ENCODE results near the gene CCDC148. TPM values are rescaled to one million over a fixed set of nuclear protein-coding genes. Genes with fewer than 3 reads are reported as not detected.
"Not testable (repeated sequence)": the region's sequence is repeated elsewhere in the genome, so short reads cannot be mapped to it uniquely, and the experiment has no call there.

CCDC148 gene
- total RNA-seq, 2 experiments from 2014 or later = 0.29 TPM; not detected in 1

DNA sequence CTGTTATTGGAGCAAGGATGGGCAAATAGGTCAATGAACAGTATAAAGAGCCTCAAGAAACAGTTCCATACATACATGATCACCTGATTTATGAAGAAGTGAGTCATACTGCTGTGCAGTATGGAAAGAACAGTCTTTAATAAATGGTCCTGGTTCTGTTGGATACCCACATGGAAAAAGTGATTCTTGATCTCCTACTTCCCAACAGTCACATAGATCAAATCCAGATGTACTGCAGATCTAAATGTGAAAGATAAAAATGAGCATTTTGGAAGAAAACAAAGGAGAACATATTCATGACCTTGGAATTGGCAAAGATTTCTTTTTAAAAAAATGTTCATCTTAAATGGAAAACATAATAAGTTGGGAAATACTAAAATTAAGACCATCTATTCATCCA, 75.8 kb downstream of the CCDC148 start:
- ChIA-PET CTCF (interaction anchor here (0.6 kb wide), 1 partner anchor 50 kb away, joined by 3 read pairs; no protein-coding TSS in a partner anchor), POLR2A (no interaction called here)
- Mint-ChIP-seq H3K27ac (no peak overlapping the region), H3K27me3 (peaks cover 3% of the 10 kb centered on the region), H3K36me3 (no peaks in the 10 kb centered on the region), H3K4me3 (no peak overlapping the region), H3K9me3 (no peaks in the 10 kb centered on the region), H3K4me1 (ENCODE audit: low read depth) (no peaks in the 10 kb centered on the region)
- DNase-seq = no peak
- intact Hi-C loops (cut with micrococcal nuclease) = no loop called here

DNA sequence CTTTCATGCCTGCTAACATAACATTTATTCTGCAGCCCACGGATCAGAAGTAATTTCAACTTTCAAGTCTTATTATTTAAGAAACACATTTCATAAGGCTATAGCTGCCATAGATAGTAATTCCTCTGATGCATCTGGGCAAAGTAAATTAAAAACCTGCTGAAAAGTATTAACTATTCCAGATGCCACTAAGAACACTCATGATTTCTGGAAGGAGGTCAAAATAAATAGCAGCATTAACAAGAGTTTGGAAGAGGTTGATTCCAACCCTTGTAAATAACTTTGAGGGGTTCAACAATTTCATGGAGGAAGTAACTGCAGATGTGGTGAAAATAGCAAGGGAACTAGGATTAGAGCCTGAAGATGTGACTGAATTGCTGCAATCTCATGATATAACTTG, 77.6 kb downstream of the CCDC148 start:
- H3K36me3 Mint-ChIP-seq = no peaks in the 10 kb centered on the region
- CTCF ChIA-PET = no interaction called here
- H3K4me3 Mint-ChIP-seq = no peak overlapping the region
- POLR2A ChIA-PET = no interaction called here
- H3K27ac Mint-ChIP-seq = no peak overlapping the region
- intact Hi-C loops (cut with micrococcal nuclease) = no loop called here
- H3K27me3 Mint-ChIP-seq = peaks cover 3% of the 10 kb centered on the region
- no peaks in the 10 kb centered on the region for H3K9me3 Mint-ChIP-seq
- no peak for DNase-seq
- no peaks in the 10 kb centered on the region for H3K4me1 Mint-ChIP-seq (ENCODE audit: low read depth)

DNA sequence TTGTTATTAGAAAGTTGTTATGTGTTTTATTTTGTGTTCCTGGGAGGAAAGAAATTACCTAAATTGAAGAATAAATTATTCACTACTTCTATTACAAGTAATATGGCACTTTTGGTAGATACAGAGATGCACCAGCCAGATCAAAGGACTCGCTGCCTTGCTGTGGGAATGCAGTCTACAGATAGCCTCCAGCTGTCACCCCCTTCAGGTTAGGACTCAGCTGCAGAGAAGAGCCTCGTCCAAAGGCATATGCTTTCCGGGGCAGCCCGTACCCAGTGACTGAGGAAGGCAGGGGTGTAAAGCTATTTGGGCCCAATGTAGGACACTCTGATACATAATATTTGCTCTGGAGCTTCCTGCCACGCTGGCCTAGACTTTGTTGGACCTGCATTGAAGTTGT, 90.2 kb downstream of the CCDC148 start:
- H3K36me3 Mint-ChIP-seq = no peaks in the 10 kb centered on the region
- no peaks in the 10 kb centered on the region for H3K4me1 Mint-ChIP-seq (ENCODE audit: low read depth)
- ChIA-PET POLR2A (no interaction called here), CTCF (no interaction called here)
- H3K4me3 Mint-ChIP-seq = no peak overlapping the region
- DNase-seq = no peak
- intact Hi-C loops (cut with micrococcal nuclease) = no loop called here
- peaks cover 10% of the 10 kb centered on the region for H3K9me3 Mint-ChIP-seq
- H3K27me3 Mint-ChIP-seq = no peaks in the 10 kb centered on the region
- no peak overlapping the region for H3K27ac Mint-ChIP-seq

DNA sequence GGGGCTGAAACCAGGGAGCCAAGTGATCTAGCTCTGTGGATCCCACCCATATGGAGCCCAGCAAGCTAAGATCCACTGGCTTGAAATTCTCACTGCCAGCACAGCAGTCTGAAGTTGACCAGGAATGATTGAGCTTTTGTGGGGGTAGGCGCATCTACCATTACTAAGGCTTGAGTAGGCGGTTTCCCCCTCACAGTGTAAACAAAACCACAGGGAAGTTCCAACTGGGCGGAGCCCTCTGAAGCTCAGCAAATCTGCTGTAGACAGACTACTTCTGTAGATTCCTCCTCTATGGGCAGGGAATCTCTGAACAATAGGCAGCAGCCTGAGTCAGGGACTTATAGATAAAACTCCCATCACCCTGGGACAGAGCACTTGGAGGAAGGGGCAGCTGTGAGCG, 96.7 kb downstream of the CCDC148 start:
- POLR2A ChIA-PET = no interaction called here
- Mint-ChIP-seq H3K4me1 (ENCODE audit: low read depth) (no peaks in the 10 kb centered on the region), H3K36me3 (no peaks in the 10 kb centered on the region), H3K4me3 (no peak overlapping the region), H3K27ac (no peak overlapping the region), H3K27me3 (peaks cover 2% of the 10 kb centered on the region), H3K9me3 (peaks cover 9% of the 10 kb centered on the region)
- CTCF ChIA-PET = no interaction called here
- intact Hi-C loops (cut with micrococcal nuclease) = no loop called here
- peak; percentile 21 for DNase-seq

DNA sequence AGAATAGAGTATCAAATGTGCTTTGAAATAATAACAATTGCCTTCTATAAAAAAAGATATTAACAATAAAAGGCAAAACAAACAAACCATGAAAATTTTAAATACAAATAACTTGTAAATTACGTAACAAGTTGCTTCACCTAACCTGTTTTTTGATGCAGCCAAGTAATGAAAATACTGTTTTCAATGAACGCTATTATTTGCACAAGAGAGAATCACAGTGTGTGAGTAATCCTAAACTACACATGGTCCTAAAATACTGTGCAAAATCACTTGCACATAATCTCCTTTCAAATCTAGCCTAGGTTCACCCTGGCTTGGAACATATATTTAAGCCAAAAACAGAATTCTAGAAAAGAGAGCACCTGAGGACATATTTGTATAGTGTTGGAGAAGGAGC, 98.9 kb downstream of the CCDC148 start:
- H3K27ac Mint-ChIP-seq = no peak overlapping the region
- no peak for DNase-seq
- ChIA-PET POLR2A (no interaction called here), CTCF (no interaction called here)
- H3K9me3 Mint-ChIP-seq = peaks cover 4% of the 10 kb centered on the region
- no peaks in the 10 kb centered on the region for H3K4me1 Mint-ChIP-seq (ENCODE audit: low read depth)
- no peak overlapping the region for H3K4me3 Mint-ChIP-seq
- peaks cover 2% of the 10 kb centered on the region for H3K27me3 Mint-ChIP-seq
- H3K36me3 Mint-ChIP-seq = no peaks in the 10 kb centered on the region
- intact Hi-C loops (cut with micrococcal nuclease) = no loop called here

DNA sequence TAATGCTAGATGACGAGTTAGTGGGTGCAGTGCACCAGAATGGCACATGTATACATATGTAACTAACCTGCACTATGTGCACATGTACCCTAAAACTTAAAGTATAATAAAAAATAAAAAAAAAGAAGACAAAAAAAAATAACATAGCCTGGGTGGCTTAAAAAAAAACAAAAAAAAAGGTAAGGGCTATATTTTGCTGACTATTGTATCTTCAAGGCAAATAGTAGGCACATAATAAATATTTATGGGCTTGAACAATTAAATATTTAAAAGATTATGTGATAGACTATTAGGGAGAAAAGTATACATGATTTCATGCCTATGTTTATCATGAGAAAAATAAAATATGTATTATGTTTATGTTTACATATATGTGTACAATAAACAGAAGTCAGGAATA, 99.4 kb downstream of the CCDC148 start:
- CTCF ChIA-PET = no interaction called here
- peaks cover 4% of the 10 kb centered on the region for H3K9me3 Mint-ChIP-seq
- no peaks in the 10 kb centered on the region for H3K36me3 Mint-ChIP-seq
- intact Hi-C loops (cut with micrococcal nuclease) = no loop called here
- no peak for DNase-seq
- no peak overlapping the region for H3K27ac Mint-ChIP-seq
- H3K4me1 Mint-ChIP-seq (ENCODE audit: low read depth) = no peaks in the 10 kb centered on the region
- no peak overlapping the region for H3K4me3 Mint-ChIP-seq
- peaks cover 2% of the 10 kb centered on the region for H3K27me3 Mint-ChIP-seq
- POLR2A ChIA-PET = no interaction called here

DNA sequence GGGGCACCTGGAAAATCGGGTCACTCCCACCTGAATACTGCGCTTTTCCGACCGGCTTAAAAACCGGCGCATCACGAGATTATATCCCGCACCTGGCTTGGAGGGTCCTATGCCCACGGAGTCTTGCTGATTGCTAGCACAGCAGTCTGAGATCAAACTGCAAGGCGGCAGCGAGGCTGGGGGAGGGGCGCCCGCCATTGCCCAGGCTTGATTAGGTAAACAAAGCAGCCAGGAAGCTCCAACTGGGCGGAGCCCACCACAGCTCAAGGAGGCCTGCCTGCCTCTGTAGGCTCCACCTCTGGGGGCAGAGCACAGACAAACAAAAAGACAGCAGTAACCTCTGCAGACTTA, 105.1 kb downstream of the CCDC148 start:
- H3K27ac Mint-ChIP-seq; POLR2A ChIA-PET; H3K9me3 Mint-ChIP-seq; H3K4me1 Mint-ChIP-seq (ENCODE audit: low read depth); DNase-seq; intact Hi-C loops (cut with micrococcal nuclease); H3K36me3 Mint-ChIP-seq; H3K4me3 Mint-ChIP-seq; H3K27me3 Mint-ChIP-seq; CTCF ChIA-PET: not testable (repeated sequence)

DNA sequence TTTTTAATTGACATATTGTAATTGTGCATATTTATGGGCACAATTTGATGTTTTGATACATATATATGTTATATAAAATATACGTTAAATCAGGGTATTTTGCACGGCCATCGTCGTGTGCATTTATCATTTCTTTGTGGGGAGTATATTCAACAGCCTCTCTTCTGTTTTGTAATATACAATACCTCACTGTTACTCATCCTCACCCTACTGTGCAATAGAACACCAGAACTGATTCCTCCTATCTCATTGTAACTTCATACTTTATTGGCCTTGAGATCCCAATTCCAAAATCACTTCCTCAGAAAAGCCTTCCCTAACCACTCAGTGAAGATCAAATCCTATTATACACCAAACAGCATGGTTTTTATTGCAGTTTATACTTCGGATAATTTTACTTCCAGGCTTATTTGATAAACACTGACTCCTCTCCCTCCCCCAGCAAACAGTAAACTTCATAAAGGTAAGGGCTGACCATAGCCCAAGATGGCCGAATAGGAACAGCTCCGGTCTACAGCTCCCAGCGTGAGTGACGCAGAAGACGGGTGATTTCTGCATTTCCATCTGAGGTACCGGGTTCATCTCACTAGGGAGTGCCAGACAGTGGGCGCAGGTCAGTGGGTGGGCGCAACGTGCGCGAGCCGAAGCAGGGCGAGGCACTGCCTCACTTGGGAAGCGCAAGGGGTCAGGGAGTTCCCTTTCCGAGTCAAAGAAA, 105.6 kb downstream of the CCDC148 start:
- H3K9me3 Mint-ChIP-seq; H3K4me3 Mint-ChIP-seq; H3K4me1 Mint-ChIP-seq (ENCODE audit: low read depth); CTCF ChIA-PET; H3K27me3 Mint-ChIP-seq; H3K36me3 Mint-ChIP-seq; POLR2A ChIA-PET; intact Hi-C loops (cut with micrococcal nuclease); DNase-seq; H3K27ac Mint-ChIP-seq: not testable (repeated sequence)

DNA sequence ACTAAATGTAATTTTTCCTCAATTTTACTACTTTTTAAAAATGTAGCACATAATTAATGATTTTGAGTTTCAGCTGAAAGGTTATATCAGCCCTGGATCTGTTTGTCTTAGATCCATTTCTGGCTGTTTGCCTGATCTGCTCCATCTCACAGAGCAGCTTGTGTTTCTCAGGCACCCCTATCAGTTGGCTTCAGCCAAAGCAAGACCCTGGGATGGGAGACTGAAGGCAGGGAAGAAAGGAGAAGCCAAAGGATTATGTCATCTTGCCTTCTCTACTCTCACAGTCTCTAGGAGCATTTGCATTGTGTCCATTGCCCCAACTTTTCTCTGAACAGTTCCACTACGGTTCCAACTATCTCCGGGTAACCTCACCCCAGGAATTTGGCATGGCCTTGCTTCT, 110.5 kb downstream of the CCDC148 start:
- Mint-ChIP-seq H3K4me1 (ENCODE audit: low read depth) (no peaks in the 10 kb centered on the region), H3K4me3 (no peak overlapping the region), H3K27me3 (no peaks in the 10 kb centered on the region), H3K27ac (no peak overlapping the region), H3K36me3 (no peaks in the 10 kb centered on the region), H3K9me3 (no peaks in the 10 kb centered on the region)
- no peak for DNase-seq
- ChIA-PET CTCF (interaction anchor here (1.0 kb wide), 1 partner anchor 397 kb away, joined by 4 read pairs; no protein-coding TSS in a partner anchor), POLR2A (no interaction called here)
- intact Hi-C loops (cut with micrococcal nuclease) = no loop called here

DNA sequence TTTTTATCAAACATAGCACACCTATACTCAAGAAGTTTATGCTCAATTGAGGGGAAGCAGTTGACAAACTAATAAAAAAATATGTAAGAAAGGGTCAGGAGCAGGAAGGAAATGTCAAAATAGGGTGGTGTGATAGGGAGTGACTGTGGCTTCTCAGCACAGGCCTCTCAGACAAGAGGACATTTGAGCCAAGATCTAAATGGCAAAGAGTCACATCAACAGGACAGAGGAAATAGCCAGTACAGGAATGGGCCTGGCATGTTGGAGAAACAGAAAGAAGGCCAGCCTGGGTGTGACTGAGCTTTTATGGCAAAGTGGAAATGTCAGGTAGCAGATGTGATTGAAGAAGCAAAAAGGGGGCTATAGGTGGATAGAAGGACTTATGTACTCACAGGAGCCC, 117.0 kb downstream of the CCDC148 start:
- H3K36me3 Mint-ChIP-seq = no peaks in the 10 kb centered on the region
- H3K4me3 Mint-ChIP-seq = no peak overlapping the region
- no peaks in the 10 kb centered on the region for H3K4me1 Mint-ChIP-seq (ENCODE audit: low read depth)
- no peak overlapping the region for H3K27ac Mint-ChIP-seq
- H3K9me3 Mint-ChIP-seq = no peaks in the 10 kb centered on the region
- POLR2A ChIA-PET = no interaction called here
- peaks cover 4% of the 10 kb centered on the region for H3K27me3 Mint-ChIP-seq
- CTCF ChIA-PET = no interaction called here
- intact Hi-C loops (cut with micrococcal nuclease) = no loop called here
- DNase-seq = no peak

DNA sequence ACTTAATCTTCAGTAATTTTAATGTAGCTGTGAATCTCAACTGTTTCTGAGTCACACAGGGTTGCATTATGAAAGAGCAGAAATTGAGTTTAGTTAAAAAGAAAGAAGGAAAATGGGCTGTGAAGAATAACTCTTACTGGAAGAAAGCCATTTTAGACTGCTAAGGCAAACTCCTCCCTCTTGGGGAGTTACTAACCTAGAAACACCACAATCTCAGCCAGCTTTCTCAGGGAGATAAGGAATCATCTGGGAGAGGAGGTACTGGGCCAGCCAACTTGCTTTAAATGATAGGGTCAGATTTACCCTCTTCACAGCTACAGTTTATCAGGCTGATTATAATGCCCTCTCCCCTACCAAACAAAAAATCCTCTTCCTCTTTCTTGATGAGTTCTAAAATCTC, 119.5 kb downstream of the CCDC148 start:
- Mint-ChIP-seq H3K4me3 (no peak overlapping the region), H3K36me3 (no peaks in the 10 kb centered on the region), H3K27me3 (peaks cover 4% of the 10 kb centered on the region), H3K4me1 (ENCODE audit: low read depth) (no peaks in the 10 kb centered on the region), H3K27ac (no peak overlapping the region), H3K9me3 (no peaks in the 10 kb centered on the region)
- ChIA-PET POLR2A (no interaction called here), CTCF (no interaction called here)
- DNase-seq = no peak
- intact Hi-C loops (cut with micrococcal nuclease) = no loop called here

DNA sequence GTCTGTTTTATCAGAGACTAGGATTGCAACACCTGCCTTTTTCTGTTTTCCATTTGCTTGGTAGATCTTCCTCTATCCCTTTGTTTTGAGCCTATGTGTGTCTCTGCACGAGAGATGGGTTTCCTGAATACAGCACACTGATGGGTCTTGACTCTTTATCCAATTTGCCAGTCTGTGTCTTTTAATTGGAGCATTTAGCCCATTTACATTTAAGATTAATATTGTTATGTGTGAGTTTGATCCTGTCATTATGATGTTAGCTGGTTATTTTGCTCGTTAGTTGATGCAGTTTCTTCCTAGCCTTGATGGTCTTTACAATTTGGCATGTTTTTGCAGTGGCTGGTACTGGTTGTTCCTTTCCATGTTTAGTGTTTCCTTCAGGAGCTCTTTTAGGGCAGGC, 124.8 kb downstream of the CCDC148 start:
- H3K27ac Mint-ChIP-seq; H3K4me3 Mint-ChIP-seq; H3K4me1 Mint-ChIP-seq (ENCODE audit: low read depth); H3K36me3 Mint-ChIP-seq; H3K27me3 Mint-ChIP-seq; intact Hi-C loops (cut with micrococcal nuclease); H3K9me3 Mint-ChIP-seq; DNase-seq; POLR2A ChIA-PET; CTCF ChIA-PET: not testable (repeated sequence)

DNA sequence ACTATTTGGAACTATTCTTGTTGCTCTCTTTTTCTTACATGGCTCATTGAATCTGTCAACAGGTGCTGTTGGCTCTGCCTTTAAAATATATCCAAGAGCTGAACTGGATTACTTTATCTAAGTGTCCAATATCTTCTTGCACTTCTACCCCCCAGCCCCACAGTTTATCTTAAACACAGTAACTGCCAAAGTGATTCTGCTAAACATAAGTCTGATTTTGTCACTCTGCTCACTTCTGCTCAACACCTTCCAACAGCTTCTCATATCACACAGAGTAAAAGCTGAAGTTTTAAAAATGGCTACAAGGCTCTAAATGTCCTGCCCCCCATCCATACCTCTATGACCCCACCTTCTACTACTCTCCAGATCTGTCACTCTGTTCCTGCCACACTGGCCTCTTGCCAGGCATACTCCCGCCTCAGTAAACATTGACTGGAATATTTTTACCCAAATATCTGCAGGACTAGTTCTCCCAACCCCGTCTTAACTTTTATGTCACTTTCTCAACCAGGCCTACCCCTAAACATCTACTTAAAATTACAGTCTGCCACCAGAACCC, 130.7 kb downstream of the CCDC148 start:
- CTCF ChIA-PET = no interaction called here
- H3K36me3 Mint-ChIP-seq = peaks cover 1% of the 10 kb centered on the region
- intact Hi-C loops (cut with micrococcal nuclease) = no loop called here
- H3K4me3 Mint-ChIP-seq = no peak overlapping the region
- DNase-seq = no peak
- no peak overlapping the region for H3K27ac Mint-ChIP-seq
- no peaks in the 10 kb centered on the region for H3K4me1 Mint-ChIP-seq (ENCODE audit: low read depth)
- no peaks in the 10 kb centered on the region for H3K27me3 Mint-ChIP-seq
- peaks cover 4% of the 10 kb centered on the region for H3K9me3 Mint-ChIP-seq
- POLR2A ChIA-PET = no interaction called here
